HG03354 (cell line): ENCODE data around the gene MAGEC2.

Source experiments
- ATAC-seq: cut with Tn5 transposase; IDR thresholded peaks from one replicate; pipeline ENCODE4 v1.9.1; 2021; ENCODE audit warnings: mild to moderate bottlenecking; ENCODE audit not compliant: unreplicated experiment, poor library complexity, severe bottlenecking

The MAGEC2 gene, protein sequence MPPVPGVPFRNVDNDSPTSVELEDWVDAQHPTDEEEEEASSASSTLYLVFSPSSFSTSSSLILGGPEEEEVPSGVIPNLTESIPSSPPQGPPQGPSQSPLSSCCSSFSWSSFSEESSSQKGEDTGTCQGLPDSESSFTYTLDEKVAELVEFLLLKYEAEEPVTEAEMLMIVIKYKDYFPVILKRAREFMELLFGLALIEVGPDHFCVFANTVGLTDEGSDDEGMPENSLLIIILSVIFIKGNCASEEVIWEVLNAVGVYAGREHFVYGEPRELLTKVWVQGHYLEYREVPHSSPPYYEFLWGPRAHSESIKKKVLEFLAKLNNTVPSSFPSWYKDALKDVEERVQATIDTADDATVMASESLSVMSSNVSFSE

DNA sequence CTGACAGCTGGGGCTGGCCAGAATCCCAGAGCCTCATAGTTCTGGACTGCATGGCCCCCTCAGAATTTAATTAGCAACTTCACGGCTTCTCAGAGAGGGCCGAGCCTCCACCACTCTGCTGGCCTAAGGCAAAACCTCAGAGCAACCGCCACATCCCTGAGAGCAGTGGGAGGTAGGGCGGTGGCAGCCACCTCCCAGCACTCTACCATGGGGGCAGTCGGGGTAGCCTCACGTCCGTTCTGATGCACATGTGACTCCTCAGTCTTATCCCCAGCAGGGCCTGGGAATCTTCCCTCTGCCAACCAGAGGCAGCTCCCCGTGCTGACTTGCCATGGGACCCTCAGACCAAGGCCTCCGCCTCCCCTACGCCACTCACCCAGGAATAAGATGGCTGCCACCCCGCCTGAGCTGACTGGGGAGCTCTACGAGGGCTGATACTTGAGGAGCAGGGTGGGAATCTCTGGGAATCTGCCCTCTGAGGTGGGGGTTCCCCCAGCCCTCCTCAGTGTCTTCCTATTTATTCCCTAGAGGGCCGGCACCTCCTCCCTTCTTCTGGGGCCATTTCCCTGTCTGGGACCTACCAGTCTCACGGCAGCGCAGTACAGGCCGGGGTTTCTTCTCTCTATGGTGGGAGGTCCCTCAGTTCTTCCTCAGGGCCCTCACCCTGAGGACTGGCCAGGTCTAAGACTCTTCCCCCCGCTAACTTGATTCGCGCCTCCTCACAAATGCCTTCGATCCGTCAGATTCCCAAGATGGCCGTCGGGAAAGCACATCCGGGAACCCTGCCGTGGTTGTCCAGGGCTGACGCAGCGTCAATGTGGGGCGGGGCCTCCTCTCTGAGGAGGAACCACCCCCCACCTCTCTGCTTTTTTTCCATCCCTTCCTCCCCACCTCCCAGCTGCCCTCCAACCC, at the start of gene MAGEC2:
Gene MAGEC2, minus strand, starts transcription at position 769 of the 912 bp plus-strand sequence. CDS start 1,303 bp downstream, outside the sequence.
- no peak for ATAC-seq

DNA sequence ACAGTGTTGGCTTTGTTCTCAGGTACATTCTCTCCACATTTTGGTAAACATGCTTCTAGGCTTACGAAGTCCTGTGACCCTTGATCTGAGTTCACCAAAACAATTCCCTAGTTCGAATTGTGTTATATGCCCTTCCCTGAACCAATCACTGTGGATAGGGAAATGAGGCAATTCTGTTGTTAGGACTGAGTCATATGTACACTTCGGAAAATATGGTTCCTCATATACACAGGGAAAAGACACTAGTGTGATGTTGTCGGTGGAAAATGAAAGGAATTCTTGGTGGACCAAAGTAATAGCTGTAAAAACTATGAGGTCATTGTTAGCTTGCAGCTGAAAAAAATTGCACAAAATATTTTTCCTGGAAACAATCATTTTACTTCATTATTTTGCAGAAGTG, 46.6 kb upstream of the MAGEC2 start:
- ATAC-seq = no peak

DNA sequence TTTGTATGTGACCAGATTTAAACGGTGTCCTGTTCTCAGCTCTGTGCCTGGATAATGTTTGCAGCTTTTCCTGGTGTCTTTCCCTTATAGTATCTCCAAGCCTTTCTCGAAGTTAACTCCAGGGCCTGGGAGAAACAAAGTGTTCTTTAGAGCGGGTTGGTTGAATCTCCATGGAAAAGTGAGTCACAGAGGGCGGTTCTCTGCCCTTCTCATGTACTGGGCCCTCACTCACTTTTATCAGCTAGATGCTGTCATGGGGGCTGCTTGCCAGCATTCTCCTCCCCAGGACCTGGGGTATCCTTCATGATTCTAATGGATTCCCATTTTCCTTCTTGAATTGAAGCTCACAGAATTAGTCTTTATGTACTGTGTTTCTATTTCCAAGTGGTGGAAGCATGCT, 46.1 kb upstream of the MAGEC2 start:
- ATAC-seq = no peak

DNA sequence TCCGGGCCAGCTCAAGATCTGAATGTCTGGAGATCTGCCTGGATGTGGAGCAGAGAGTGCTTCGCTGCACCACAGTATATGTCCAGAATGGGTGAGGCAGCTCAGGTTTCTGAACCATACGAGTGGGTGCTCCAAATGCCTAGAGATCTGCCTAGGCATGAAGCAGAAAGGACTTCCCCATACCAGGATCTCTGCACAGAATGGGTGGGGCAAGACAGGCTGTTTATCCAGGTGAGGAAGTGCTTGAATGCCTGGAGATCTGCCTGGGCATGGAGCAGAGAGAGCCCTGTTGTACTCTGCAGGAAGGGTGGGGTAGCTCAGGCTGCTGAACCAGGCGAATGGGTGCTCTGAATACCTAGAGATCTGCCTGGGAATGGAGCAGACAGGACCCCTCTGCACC, 45.4 kb upstream of the MAGEC2 start:
- no peak for ATAC-seq

DNA sequence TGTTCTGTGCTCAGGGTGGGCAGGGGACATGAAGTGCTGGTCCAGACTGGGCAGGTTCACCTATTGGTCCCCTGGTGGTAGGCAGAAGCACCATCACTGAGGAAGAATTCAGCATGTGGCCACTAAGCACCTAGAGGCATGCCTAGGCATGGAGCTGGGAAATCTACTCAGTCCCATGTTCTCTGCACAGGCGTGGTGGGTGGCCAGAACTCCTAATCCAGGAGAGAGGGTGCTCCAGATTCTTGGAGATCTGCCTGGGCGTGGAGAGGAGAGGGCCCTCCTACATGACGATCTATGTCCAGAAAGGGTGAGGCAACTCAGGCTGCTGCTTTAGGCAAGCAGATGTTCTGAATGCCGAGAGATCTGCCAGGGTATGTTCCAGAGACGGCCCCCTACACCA, 44.6 kb upstream of the MAGEC2 start:
- ATAC-seq = no peak

DNA sequence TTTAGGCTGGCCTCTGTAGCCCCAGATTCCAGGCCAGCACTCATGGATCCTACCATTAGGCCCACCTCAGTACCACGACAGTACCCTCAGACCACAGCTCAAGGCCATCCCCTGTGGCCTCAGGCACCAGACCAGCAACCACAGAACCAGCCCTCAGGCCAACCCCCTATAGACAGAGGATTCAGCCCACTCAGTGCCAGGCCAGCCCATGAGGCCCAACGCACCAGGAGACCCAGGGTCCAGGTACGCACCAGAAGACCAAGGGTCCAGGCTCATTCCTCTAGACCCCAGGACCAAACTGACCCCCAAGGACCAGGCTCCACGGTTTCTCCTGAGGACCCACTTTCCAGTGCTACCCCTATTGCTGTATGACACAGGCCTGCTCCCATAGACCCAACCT, 39.5 kb upstream of the MAGEC2 start:
- ATAC-seq = no peak

DNA sequence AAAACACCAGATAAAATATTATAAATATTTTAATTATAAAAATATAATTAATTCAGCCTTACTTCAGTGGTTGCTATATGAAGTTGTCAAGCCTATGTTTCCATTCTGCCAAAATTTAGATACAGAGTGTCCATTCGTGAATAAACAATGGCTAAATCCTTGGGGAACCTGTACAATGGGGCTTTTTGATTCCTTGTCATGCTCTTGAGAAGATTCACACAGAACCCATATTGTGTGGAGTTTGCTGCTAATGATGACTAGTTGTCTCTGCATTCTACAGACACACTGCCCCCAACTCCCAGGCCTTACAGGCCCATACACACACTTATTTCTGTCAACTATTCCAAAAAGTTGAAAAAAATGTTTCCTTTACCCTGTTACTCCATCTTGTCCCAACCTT, 33.4 kb upstream of the MAGEC2 start:
- no peak for ATAC-seq

DNA sequence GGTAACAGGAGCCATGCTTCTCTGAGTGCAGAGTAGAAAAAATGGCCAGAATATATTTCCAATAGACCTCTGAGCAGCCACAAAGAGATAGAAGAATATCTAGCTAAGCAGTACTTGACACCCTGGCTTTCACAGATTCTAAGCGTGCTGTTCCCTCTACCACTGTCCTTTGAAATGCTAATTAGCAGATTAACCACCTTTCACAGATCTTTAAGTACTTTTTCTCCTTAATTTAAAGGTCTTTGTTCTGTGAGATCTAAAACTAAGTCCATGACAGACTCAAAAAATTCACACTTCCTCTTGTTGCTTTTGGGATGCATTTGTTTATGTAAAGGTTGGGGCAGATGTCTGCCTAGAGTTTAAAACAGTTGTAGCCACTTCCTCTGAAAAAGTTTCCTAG, 28.3 kb upstream of the MAGEC2 start:
- ATAC-seq = no peak

DNA sequence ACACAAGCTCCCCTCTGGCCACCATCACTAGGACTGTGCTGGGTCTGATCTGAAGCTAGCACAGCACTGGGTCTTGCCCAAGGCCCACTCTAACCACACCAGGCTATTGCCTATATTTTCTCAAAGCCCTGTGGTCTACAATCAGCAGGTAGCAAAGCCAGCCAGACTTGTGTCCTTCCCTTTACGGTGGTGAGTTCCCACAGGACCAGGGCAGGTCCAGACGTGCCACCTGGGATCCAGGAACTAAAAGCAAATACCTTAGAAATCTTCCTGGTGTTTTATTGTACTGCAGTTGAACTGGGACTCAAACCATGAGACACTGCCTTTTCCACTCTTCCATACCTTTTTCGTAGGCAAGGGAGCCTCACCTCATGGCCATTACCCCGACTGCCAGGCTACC, 9.0 kb upstream of the MAGEC2 start:
- ATAC-seq = no peak

DNA sequence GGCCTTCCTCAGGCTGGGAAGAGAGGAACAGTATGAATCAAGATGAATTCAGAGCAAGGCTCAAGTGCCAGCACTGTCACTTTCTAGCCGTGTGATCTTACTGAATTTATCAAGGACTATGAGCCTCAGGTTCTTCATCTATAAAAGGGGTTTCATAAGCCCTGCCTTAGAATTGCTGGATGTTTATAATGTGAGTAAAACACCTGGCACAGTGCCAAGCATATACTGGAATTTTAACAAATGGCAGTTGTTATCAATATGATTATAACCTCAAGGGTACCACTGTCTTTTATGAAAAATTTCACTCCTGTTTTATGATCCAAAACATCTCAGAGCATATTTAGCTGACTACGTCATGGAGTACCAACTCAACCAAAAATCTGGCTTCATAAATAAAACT, 4.0 kb downstream of the MAGEC2 start:
- ATAC-seq = no peak

DNA sequence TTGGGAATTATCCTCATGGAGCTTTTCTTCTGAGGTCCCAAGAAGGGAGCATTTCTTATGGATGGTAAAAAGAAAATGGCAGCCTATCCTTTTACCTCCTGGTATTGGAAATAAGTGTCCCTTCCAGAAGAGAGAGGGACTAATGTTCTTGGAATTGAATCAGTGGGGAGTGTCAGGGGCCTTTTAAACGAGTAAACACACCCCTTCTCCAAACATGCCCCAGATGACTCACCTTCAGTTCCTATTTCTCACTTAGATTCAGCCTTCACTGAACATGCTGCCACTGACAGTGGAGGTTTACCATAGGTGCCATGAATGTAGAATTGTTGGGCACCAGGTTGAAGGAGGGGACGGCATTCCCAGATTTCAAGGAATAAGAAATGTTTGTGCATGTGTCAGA, 19.0 kb downstream of the MAGEC2 start:
- ATAC-seq = no peak

DNA sequence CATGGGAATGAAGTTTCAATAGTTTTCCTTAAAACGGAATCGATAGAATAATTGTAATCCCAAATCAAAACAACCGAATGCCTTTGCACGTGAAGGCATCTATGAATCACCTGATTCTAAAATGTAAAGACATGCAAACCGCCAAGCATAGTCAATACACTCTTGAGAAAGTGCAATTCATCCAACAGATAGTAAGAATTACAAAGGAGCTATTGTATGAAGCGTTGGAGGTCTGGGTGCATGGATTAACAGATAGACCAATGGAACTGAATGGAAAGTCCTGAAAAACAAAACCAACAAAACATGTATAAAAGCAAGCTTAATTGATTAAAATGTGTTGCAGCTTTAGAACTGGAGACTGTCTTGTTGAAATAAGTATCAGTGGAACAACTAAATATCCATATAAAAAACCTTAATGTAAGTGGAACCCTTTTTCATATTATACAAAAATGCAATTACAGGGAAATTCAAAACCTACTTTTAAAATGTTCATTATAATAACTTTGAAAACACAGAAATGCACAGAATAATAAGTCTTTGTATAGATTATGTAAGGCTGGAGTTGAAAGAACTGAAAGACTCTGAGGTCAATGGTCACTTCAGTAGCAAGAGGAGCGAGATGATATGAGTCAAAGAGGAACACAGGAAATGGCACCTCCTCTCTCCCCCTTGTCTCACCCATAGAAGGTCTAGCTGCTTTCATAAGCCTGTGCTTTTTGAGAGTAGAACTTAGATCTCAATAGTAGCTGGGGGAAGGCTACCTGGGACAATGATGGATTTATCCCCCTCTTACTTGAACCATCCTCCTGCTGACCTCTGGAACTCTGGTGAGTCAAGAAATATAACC, 20.1 kb downstream of the MAGEC2 start:
- ATAC-seq = no peak

DNA sequence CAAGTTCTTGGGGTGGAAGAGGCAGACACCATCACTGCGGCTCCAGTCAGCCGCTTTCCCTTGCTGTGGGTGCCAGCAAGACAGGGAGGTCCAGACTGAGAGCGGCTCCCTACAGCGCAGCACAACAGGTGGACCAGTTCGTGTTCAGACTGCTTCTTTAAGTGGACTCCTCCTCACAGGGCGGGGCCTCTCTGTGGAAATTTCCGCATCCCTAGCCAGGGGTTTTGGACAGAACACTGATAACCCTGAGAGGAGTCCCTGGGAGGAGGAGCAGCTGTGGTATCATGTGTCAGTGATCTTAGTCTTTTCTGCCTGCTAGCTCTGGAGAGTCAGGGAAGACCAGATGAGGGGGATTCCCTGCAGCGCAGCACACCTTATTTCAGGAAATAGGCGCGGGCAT, 48.5 kb downstream of the MAGEC2 start:
- no peak for ATAC-seq
